Activated CD8-positive, alpha-beta memory T cell treated with anti-CD3 and anti-CD28 coated beads for 36 hours (primary cell): ENCODE measurements around the gene SPTLC3. TPM values are rescaled to one million over a fixed set of nuclear protein-coding genes. Genes with fewer than 3 reads are reported as not detected.

Experiments
- CTCF ChIA-PET: fragments of 350-600 bp; sonication (Branson Sonifier 250); formaldehyde crosslinking; loops from one replicate; lab custom pipeline; 2021; ENCODE audit warnings: antibody characterized with exemption; lab: Charles Lee
- POLR2A ChIA-PET: fragments of 350-600 bp; sonication (Branson Sonifier 250); formaldehyde crosslinking; loops from one replicate; lab custom pipeline; 2021; ENCODE audit warnings: antibody characterized with exemption; lab: Charles Lee
- total RNA-seq, 2 experiments: library from RNA; stranded (reverse); gene quantifications; one replicate each; pipeline ENCODE4 v1.2.3, GENCODE V29; 2021

The SPTLC3 gene
- total RNA-seq, 2 experiments from 2014 or later = 0.08 to 0.13 TPM

DNA sequence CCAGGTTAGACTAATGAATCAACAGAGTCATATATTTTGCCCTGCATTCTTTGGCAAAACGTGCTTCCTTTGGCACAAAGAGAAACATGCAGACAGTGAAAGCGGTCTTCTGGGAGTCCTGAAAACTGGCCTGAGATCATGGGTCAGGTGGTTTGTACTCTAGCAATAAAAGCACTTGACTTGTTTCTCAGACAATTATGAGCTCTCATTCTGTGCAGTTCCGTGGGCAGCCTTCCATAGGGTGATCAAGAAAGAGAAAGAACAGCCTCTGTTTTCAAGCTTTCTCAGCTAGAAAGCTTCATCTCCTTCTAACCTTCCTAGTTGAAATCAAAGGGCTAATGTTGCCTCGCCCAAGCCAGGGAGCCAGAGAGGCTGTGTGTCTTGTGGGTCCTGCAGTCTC, 149.6 kb downstream of the SPTLC3 start:
- CTCF ChIA-PET = interaction anchor here (0.7 to 0.9 kb wide), 2 partner anchors 10 to 49 kb away, joined by 3 read pairs; no protein-coding TSS in a partner anchor
- POLR2A ChIA-PET = no interaction called here

DNA sequence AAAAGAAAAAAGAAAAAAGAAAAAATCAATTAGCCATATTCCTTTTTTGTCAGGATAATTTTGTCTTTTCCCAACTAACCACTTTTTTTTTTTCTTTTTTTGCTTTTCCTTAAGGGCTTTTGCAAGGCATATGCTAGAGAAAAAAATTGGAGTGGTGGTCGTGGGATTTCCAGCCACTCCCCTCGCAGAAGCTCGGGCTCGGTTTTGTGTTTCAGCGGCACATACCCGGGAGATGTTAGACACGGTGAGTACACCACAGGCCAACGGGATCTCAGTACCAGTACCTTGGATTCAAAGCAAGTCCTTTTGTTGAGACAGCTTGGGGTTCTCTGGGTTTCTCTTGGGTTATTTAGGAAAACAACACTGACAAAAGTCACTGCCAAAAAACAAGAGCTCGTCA, 151.1 kb downstream of the SPTLC3 start:
- ChIA-PET CTCF (no interaction called here), POLR2A (no interaction called here)

DNA sequence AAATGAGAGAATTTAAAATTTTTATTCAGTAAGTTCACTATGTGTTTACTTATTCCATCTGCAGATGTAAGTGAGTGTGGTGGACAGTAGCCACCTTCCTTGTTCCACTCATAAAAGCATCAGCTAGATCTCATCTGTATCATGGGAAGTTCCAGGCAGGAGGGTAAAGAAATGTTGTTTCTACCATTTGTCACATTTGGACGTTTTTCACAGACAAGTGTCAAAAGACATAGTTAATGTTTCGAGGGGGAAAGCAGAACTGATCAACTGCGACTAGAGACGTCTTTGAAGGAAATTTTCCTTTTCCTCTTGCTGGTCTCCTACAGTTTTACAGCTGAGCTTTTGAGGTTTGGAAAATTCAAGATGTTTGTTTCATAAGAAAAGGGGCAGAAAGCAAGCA, 156.4 kb downstream of the SPTLC3 start:
- POLR2A ChIA-PET = no interaction called here

DNA sequence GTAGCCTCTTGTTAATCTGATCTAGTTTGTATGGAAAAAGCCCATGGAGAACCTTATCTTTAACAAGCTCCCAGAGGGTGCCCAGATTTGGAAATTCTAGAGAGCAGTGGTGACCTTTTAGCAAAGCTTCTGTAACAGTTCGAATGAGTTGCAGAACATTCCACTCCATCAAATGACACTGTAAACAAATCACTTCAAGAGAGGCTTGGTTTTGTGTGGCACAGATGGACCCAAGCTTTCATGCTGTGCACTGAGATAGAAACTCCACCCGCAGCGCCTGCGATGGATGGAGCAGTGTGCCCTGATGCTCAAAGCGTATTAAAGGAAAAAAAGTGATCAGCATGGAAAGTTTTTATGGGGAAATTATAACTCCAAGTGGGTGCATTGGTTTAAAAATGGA, 157.2 kb downstream of the SPTLC3 start:
- ChIA-PET POLR2A (no interaction called here), CTCF (no interaction called here)

More for the DNA sequence above, 156.4 kb downstream of the SPTLC3 start:
- CTCF ChIA-PET = no interaction called here

DNA sequence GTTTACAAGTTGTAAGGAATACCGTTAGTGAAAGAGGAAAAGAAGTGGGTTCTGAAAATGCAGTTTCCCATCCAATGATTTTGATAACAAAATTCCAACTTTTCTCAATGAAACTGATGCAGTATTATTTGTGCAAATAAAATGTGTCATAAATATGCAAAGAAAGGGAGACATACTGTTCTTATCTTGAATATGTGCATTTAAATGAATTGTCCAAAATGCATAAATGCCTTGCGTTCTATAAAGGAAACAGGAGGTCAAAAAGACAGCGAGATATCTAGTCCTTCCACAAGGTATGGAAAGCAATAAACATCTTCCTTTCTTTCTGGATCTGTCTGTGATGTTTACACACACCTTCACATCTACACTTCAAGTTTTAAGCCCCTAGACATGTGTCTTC, 157.7 kb downstream of the SPTLC3 start:
- ChIA-PET CTCF (no interaction called here), POLR2A (no interaction called here)

DNA sequence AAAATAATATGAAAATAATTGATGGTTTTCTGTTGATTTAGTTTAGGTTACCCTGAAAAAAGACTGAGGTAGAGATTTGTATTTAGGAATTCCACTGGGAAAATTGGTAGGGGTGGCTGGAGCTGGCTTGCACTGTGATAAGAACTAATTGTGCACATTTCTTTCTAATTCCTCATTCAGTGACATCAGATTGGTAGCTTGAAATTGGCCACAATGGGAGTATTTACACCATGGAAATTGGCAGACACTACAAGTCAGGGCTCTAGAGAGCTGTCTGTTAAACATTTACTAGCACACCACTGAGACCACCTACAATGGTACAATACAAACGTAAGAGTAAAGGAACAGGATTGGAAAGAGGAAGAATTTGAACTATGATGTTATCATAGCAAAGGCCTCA, 160.3 kb downstream of the SPTLC3 start:
- CTCF ChIA-PET = no interaction called here

DNA sequence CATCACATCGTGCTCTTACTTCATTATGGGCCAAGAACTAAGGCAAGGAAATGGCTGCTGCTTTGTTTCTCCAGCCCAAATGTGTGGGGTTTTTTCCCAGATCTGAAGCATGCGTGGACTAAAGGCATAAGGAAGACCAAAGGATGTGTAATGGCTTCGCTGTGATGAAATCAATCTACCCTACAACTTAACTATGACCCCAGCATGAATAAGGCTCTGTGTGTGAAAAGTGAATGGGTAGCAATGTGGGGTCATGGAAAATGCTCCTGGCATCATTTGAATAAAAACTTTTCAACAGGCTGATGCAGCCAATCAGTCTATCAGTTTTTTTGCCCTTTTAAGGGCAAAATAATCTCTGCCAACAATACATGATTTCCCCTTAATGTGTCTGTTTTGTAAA, 162.0 kb downstream of the SPTLC3 start:
- ChIA-PET CTCF (no interaction called here), POLR2A (no interaction called here)

More for the DNA sequence above, 160.3 kb downstream of the SPTLC3 start:
- POLR2A ChIA-PET = no interaction called here

DNA sequence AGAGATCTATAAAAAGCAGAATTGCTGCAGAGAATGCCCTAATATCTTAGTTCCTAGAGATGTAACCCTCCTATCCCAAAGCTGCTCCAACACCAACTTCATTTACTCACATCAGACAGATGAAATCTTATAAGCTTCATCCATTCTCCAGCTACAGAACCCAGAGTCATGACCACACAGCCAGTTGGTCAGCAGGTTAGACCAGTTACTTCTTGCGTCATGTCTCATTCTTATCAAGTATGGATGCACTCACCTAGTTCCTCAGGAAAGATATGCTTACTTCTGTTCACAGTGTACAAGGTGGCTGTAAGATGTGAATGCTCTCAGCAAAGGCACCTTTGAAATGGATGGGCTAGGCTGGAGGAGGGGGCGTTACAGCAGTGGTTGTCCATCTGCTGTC, 164.4 kb downstream of the SPTLC3 start:
- CTCF ChIA-PET = no interaction called here
- POLR2A ChIA-PET = no interaction called here

DNA sequence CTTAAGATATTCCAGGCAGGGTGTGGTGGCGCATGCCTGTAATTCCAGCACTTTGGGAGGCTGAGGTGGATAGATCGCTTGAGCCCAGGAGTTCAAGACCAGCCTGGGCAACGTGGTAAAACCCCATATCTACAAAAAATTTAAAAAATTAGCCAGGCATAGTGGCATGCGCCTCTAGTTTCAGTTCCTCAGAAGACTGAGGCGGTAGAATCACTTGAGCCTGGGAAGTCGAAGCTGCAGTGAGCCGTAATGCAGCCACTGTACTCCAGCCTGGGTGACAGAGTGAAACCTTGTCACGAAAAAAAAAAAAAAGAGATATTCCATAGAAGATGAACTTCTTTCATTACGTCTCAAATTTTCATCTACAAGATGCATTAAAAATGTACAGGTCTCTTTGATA, 165.6 kb downstream of the SPTLC3 start:
- ChIA-PET CTCF (no interaction called here), POLR2A (no interaction called here)

DNA sequence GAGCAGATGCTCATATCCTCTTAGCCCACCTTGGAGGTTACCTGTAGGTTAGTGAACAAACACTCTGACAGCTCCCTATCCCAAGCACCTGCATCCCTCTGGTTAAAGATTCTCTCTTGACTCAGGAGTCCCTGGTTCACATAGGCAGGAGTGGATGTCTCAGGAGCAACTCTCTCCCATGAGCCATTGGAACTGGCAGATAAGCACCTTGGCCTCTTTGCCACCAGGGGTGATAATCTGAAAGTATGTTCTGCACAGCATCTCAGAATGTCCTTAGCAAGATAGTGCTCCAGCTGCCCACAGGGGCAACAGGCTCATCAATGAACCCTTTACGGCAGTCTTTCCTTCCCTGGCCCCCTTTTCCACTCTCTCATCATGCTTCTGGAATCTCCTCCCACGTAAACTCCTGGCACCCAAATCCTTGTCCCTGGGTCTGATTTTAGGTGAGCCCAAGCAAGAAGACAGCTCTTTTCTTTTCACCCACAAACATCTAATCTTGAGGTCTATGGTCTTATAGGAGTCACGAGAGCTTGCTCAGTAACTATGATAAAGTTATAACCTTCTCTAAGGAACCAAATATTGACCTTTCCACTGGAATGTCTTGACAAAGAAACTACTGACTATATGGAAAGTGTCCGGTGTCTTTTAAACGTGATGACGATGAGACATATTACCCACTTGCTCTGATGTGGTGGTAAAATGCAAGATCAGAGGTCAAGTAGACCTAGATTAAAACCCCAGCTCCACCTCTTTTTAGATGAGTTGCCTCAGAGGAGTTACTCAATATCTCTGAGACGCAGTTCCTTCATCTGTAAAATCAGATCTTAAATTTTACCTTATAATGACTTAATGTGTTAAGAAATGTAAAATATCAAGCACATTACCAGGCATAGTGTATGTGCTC, 172.5 kb downstream of the SPTLC3 start:
- CTCF ChIA-PET = interaction anchor here (1.3 kb wide), 1 partner anchor 21 kb away, joined by 3 read pairs; no protein-coding TSS in a partner anchor
- POLR2A ChIA-PET = no interaction called here

DNA sequence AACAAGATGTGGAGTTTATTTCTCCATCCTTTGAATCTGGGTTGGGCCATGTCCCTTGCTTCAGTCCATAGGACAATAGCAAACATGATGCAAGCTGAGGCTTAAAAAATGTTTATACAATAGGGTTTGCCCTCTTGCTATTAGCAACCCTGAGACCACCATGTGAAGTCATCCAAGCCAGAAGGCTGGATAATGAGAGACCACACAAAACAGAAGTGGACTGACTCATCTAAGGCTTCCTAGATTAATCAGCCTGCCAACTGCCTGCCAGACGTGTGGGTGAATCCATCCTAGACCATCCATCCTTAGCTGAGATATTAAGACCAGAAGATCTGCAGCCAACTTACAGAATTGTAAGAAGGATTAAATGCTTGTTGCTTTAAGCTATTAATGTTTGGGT, 174.2 kb downstream of the SPTLC3 start:
- ChIA-PET POLR2A (no interaction called here), CTCF (no interaction called here)

DNA sequence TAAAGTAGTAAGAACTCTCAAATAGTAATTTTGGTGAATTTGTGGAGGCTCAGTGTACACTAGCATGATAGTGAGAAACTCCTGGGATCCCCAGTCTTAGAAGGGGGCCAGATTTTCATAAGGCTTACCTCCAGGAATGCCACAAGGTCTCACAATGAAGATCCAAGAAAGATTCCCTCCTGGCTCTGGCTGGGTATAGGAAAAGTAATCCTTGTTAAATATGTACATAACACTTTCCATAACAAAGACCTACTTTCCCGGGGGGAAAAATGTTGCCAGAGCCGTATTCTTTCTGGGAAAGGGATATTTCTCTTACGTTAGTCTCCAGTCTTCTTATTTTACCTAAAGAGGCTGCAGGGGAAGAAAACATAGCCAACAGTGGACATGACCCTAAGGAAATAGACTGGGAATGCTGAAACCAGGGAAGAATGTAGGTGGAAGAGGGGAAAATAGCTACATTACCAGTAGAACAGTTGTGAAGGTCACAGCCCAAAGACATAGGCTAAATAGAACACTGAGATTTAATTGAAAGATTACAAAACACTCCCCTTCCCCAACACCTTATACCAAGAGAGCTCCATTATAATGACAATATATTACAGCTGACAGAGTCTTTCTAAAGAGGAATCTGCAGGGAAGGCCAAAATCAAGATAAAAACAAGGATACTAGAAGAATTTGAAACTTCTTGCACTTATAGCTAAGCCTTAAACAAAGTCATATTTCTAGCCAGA, 177.4 kb downstream of the SPTLC3 start:
- ChIA-PET CTCF (no interaction called here), POLR2A (no interaction called here)

DNA sequence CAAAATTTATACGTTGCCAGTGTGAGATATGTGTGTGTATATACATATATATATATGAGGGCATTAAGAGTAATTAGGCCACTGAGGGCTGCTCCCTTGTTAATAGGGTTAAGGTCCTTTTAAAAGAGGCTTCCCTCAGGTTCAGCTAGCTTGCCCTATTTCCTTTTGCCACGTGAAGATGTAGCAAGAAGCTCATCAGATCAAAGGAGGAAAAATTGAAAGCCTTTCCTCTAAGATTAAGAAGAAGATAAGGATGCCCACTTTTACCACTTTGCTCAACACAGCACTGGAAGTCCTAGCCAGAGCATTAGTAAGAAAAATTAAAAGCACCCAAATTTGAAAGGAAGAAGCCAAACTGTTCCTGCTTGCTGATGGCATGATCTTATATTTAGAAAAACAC, 179.1 kb downstream of the SPTLC3 start:
- ChIA-PET POLR2A (no interaction called here), CTCF (no interaction called here)

DNA sequence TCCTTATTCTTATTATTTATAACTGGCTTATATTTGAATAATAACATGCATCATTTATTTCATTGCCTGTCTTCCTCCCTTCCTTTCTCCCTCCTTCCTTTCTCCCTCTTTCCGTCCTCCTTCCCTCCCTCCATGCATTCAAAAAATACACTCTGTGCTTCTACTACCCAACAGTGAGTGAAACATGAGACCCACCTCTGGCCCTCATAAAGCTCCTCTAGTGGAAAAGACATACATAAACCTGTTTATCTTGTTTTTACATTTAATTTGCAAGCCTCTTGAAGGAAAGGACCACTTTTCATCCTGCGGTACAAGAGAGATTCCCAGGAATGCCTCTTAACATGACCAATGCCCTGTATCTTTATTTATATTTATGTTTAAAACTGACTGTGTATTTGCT, 190.5 kb downstream of the SPTLC3 start:
- POLR2A ChIA-PET = no interaction called here
- CTCF ChIA-PET = no interaction called here

DNA sequence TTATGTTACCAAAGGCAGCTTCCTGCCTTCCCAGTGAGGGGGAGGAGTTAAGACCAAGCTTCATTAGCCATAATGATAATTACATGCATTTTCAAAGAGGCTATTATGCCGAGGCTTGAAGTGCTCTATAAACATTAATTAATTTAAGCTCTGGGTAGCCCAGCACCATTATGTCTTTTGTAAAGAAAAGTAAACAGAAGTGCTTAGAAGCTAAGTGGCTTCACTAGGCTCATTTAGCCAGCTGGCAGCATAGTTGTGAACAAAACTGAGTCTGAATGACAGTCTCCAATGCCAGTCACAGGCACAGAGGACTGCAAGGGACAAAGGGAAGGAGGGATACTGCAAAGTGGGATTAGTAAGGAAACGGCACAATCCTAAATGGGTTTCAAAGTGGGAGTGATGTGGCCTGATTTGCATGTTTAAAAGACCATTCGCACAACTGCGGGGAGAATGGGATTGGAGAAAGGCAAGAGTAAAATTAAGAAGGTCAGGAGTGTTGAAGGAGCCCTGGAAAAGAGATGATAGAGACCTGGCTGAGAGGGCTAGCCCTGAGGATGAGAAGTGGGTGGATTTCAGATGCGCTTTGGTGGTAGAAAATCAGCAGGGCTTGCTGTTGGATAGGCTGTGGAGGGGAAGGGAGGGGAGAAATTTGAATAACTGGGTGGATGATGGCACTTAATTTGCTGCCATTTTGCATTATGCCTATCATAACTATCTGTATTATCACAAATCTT, 192.2 kb downstream of the SPTLC3 start:
- ChIA-PET POLR2A (no interaction called here), CTCF (no interaction called here)

DNA sequence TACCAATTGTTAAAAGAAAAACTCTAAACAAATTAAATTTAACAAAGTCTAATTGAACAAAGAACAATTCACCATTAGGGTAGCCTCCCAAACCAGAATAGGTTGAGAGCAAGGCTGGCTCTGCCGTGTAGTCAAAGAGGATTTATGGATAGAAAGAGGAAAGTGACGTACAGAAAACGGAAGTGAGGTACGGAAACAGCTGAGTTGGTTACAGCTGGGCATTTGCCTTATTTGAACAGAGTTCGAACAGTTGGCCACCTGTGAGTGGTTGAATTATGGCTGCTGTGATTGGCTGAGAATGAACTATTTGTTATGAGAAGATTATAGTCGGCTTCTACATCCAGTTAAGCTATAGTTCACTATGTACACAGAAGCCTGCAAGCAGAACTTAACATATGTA, 193.8 kb downstream of the SPTLC3 start:
- CTCF ChIA-PET = interaction anchor here (1.2 kb wide), 1 partner anchor 21 kb away, joined by 3 read pairs; no protein-coding TSS in a partner anchor
- POLR2A ChIA-PET = no interaction called here

DNA sequence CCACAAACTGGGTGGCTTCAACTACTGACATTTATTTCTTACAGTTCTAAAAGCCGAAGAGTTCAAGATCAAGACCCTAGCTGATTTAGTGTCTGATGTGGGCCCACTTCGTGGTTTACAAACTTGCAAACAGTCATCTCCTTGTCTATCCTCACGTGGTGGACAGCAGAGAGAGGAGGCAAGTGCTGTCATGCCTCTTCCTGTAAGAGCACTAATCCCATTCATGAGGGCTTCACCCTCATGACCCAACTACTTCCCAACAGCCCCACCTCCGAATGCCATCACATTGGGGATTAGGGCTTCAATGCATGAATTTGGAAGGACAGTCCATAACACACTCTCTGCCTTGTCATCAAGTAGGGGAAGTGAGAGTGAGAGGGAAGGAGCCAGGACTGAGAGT, 196.7 kb downstream of the SPTLC3 start:
- ChIA-PET POLR2A (no interaction called here), CTCF (no interaction called here)

DNA sequence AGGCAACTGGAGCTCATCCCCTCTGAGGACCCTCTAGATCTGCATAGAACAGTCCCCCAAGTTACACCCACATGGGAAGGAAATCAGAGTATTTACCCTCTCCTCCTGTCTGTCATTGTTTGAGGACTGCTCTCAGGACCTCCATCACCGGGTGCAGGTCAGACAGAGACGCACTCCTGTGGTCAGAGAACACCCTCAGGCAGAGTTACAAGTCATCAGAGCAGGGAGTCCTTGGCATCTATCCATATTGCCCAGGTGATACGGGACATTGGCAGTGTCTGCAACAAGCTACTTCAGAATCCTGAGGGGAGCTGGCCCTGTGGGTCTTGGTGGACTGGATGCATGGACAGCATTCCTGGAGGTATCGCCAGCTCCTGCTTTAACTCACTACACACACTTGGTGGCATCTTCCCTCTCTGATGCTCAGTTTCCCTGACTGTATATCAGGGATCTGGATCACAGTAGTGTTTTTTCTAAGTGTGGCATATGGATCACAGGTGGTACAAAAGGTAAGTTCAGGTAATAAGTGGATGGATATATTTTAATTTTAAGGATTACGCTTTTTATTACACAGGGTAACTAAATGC, 197.2 kb downstream of the SPTLC3 start:
- POLR2A ChIA-PET = no interaction called here
- CTCF ChIA-PET = no interaction called here

DNA sequence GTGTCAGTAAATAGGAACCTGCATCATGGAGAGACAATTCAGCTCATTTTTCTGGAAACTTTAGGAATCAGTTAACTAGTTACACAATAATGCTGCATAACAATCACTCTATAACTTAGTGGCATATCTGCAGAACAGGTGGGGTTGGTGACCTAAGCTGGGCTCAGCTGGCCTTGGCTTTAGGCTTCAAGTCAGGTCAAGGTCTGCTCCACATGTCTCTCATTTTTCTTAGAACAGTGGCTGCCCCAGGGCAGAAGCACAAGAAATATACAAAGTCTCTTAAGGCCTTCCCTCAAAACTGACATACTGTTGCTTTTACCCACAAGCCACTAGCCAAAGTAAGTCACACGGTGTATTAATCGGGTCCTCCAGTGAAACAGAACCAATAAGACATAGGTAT, 198.2 kb downstream of the SPTLC3 start:
- POLR2A ChIA-PET = no interaction called here

More for the DNA sequence above, 198.2 kb downstream of the SPTLC3 start:
- CTCF ChIA-PET = no interaction called here
